Stimulated activated CD8-positive, alpha-beta memory T cell treated with anti-CD3 and anti-CD28 coated beads, Interleukin-4, amount 100 ng/mL, for 24 hours (primary cell): ENCODE data around the gene CLEC12A.
"Not testable (repeated sequence)": the region's sequence is repeated elsewhere in the genome, so short reads cannot be mapped to it uniquely, and the experiment has no call there.

Source experiments
- DNase-seq: peaks from one replicate; pipeline ENCODE4 v3.0.0-alpha.2; 2020; ENCODE audit warnings: low read depth

Gene CLEC12A

DNA sequence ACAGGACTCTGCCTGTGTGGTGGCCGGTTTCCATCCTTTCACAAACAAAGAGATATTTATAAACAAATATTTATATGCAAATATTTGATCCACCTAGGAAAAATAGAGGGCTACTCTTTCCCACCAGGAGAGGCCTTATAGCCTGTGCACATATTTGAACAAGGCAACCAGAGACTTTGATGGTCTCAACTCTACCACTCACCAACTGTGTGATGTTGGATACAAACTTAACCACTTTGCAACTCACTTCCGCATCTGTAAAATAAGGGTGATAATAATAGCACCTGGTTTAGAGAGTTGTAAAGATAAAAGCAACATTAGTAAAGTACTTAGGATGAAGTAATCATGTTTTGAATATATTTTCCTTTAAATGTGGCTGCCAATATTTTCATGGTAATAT, 1.5 kb upstream of the CLEC12A start:
- DNase-seq: no peak

GRCh38 chr12:9973949-9974348, 2.7 kb downstream of the CLEC12A start:
- no peak for DNase-seq

DNA sequence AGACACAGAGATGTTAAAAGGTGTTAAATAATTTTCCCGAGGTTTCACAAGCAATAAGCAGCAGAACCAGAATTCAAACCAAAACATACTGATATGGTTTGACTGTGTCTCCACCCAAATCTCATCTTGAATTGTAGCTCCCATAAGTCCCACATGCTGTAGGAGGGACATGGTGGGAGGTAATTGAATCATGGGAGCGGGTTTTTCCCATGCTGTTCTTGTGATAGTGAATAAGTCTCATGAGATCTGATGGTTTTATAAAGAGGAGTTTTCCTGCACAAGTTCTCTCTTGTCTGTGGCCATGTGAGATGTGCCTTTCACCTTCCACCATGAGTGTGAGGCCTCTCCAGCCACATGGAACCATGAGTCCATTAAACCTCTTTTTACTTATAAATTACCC, 3.5 kb downstream of the CLEC12A start:
- DNase-seq: not testable (repeated sequence)

DNA sequence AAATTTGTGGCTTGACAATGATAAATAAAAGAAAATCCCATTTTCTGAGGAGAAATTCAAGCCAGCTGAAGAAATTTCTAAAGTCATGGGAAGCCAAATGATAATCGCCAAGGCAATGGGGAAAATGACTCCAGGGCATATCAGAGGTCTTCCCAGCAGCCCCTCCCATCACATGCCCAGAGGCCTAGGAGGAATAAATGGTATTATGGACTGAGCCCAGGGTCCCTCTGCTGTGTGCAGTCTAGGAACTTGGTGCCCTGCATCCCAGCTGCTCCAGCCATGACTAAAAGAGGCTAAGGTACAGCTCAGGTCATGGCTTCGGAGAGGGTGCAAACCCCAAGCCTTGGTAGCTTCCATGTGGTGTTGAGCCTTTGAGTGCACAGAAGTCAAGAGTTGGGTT, 4.4 kb downstream of the CLEC12A start:
- no peak for DNase-seq

- DNase-seq: not testable (repeated sequence)
Observed at GRCh38 chr12:9976626-9977025, 5.4 kb downstream of the CLEC12A start.

- no peak for DNase-seq
Observed at GRCh38 chr12:9977916-9978315, 6.7 kb downstream of the CLEC12A start.

- no peak for DNase-seq
Observed at GRCh38 chr12:9980126-9980525, 8.9 kb downstream of the CLEC12A start.

DNA sequence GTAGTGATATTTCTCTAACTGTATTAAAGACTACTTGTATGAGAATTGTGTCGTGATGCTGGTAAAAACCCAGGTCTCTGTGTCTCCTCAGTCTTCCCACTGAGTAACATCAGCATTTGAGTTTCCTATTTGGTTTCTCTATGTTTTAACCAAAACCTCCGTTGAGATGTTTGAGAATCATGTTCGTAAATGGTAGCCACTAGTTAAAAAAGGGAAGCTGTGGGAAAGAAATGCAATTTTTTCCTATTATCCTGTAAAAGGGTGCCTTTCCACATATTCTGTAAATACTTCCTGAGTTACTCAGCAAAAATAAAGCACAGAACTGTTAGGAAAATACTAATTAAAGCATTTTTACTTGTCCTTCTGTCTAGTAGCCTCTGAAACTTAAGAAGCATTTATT, 20.7 kb downstream of the CLEC12A start:
- DNase-seq: no peak

DNA sequence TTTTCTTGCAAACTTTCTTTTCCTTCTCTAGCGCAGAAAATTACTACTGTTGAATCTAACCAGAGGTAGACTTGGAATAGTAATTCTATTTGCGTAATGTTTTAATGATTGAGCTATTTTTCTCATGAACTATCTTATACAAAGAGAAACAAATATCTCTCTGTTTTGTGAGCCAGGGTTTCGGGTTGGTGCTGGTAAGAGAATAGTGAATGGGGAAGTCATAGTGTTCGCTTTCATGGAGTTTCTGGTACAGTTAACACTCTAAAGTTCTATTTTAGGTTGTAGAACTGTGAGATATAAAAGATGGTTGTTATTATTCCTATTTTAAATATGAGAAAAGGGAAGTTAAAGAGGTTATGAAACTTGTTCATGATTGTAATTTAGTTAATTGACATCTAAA, 21.1 kb downstream of the CLEC12A start:
- no peak for DNase-seq

- no peak for DNase-seq
Observed at GRCh38 chr12:9999016-9999415, 27.8 kb downstream of the CLEC12A start, which contains the start of gene CLEC1B. CLEC1B (minus strand) TSS chr12:9999121; CDS start chr12:9999100, 21 bp downstream.

DNA sequence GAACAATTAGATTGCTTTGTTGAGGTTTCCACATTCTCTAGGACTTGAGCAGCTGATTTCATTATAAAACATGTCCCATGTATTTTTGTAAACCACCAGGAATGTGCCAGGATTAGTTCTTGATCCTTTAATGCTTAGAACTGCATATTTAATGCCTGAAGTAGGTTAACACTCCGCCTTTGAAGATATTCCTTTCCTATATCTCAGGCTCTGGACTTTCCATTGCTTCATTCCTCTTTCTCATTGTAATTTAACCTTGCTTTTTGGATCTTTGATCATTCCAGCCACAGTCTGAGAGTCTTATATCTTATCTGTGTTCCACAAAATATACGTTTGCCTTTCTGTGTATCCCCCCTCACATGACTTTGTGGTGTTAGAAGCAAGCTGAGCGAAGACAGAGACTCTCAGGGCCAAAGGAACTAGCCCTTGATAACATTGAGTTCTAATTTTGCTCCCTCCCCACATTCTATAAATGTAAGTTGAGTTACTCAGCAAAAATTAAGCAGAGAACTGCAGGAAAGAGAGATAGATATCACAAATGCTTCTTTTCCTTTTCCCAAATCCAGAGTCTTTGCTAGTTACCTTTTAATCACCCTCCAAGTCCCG, 30.1 kb downstream of the CLEC12A start:
- DNase-seq: no peak

DNA sequence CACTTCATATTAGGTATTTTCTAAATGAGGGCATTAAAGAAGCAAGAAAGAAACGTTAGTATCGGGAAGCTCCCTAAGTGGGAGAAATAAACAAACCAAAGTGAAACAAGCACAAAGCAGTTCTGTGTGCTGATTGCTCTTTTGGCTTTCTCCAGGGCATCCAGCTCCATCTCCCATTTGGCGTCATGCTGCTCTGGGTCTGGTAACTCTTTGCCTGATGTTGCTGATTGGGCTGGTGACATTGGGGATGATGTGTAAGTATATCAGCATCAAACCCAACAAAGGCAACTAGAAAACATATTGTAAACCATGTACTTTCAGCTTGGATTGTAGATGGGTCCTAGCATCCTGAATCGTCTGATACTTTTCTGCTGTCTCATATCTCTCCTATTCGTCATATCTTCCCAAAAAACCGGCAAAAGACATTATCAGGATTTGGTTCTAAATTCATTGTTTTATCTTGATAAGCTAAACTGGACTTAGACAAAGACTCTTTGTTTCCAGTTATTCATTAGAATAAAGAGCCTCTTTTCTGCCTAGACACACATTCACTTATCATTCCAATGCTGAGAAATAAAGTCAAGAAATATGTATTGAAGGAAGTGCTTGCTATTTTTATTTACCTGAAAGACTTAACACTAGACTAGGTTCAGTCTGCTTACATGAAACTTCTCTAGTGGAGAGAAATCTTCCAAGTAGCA, 41.6 kb downstream of the CLEC12A start:
- no peak for DNase-seq

GRCh38 chr12:10015450-10015849, 44.2 kb downstream of the CLEC12A start:
- DNase-seq: no peak

DNA sequence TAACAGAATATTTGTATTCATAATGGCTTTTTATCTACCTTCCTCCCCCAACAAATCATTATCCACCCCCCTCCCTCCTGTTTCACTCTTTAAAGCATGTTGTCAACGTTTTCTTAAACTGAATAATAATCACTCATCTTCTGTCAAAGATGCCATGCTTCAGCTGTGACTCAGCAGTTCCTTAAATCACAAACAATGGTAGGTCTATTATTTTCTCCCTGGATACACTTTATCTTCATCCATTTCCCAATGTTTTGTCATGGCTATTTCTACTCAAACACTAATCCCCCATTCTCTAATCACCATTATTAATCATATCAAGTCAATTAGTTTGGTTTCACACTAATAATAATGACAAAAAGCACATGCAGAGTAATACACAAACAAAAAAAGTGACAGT, 45.7 kb downstream of the CLEC12A start:
- DNase-seq: no peak

DNA sequence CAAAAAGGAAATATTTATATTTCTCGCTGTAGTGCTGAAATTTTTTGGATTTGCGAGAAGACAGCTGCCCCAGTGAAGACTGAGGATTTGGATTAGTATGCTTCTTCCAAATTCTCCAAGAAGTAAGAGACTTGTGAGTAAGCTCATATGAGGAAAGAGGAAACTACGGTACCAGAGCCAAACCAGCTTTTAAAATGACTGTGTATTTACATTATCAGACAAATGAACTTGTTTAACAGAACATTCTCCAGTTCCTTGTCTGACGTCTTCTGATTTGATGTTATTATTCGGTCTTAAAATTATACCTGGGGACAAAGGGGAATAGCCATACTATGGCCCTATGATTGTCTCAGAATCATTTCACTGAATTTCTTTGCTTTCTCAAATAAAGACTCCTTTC, 47.2 kb downstream of the CLEC12A start:
- DNase-seq: no peak

- DNase-seq: no peak
Observed at GRCh38 chr12:10021342-10021741, 50.1 kb downstream of the CLEC12A start.

- DNase-seq: no peak
Observed at GRCh38 chr12:10025236-10025635, 54.0 kb downstream of the CLEC12A start.

DNA sequence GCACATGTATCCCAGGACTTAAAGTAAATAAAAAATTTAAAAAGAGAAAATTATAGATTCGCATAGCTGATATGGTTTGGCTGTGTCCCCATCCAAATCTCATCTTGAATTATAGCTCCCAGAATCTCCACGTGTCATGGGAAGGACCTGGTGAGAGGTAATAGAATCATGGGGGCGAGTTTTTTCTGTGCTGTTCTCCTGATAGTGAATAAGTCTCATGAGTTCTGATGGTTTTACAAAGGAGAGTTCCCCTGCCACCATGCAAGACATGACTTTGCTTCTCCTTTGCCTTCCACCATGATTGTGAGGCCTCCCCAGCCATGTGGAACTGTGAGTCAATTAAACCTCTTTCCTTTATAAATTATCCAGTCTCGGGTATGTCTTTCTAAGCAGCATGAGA, 55.5 kb downstream of the CLEC12A start:
- DNase-seq: not testable (repeated sequence)

DNA sequence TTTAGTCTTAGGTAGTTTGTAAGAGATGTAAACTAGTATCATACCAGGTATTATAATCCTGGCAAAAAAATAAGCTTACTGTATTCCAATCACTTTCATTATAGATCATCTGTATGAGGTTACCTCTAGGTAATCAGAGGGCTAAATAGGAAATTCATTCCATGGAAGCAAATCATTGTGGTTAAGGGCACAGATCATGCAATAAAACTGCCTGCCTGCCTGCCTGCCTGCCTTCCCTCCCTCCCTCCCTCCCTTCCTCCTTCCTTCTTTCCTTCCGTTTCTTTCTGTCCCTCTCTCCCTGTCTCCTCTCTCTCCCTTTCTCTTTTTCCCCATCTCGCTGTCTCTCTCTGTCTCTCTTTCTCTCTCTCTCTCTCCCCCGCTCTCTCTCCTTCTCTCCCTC, 56.1 kb downstream of the CLEC12A start:
- no peak for DNase-seq

GRCh38 chr12:10027721-10028120, 56.5 kb downstream of the CLEC12A start:
- no peak for DNase-seq

DNA sequence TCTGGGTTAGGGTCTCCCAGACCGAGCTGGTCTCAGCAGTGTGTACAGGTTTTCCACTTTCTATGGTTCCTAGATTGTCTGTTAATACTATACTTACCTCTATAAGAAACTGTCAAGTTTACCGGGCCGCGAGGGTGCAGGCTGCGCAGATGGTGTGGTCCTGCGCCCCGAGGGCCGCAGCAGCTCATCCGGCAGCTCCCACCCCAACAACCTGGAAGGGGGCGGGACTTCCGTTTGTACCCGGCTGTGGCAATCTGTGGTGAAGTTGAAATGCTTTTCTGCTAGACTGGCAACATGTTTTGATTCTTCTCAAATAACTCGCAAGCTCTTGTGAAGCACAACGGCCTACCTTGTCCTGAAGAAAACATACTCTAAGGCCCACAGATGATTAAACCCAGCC, 59.2 kb downstream of the CLEC12A start, which contains the start of gene CLEC9A:
Gene CLEC9A (plus strand): TSS at position 237 of the 400 bp plus-strand sequence. CDS start 22,006 bp downstream, outside the sequence.
- no peak for DNase-seq

DNA sequence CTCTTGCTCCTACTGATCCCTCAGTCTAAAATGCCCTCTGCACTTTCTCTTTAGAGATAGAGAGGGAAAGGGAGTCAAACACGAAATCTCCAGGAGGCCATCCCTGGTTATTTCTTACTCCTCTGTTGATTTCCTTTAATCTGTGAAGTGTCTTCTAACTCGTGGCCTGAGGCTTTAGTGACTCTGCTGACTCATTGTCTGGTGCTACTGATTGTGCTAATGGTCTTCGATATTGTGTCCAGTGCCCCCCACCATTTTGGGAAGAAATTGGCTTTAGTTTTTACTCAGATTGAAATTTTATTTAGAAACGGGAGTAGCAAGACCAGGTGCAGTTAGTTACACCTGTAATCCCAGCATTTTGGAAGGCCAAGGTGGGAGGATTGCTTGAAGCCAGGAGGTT, 60.1 kb downstream of the CLEC12A start:
- DNase-seq: no peak

- DNase-seq: no peak
Observed at GRCh38 chr12:10031771-10032175, 60.6 kb downstream of the CLEC12A start.
